Measurements from ENCODE around the gene GOLGA6D.
"Not testable (repeated sequence)": the region's sequence is repeated elsewhere in the genome, so short reads cannot be mapped to it uniquely, and the experiment has no call there.

Gene GOLGA6D

GRCh38 chr15:75258620-75259343, 23.9 kb upstream of the GOLGA6D start:
- DNase-seq; H3K9me3 Mint-ChIP-seq; H3K4me1 Mint-ChIP-seq (ENCODE audit: low read depth); H3K36me3 Mint-ChIP-seq (ENCODE audit: low read depth); H3K27me3 Mint-ChIP-seq; H3K27ac Mint-ChIP-seq; H3K4me3 Mint-ChIP-seq: not testable (repeated sequence)

- H3K4me3 Mint-ChIP-seq; H3K27ac Mint-ChIP-seq; DNase-seq; H3K4me1 Mint-ChIP-seq (ENCODE audit: low read depth); H3K27me3 Mint-ChIP-seq; H3K9me3 Mint-ChIP-seq; H3K36me3 Mint-ChIP-seq (ENCODE audit: low read depth): not testable (repeated sequence)
Observed at GRCh38 chr15:75259873-75260272, 22.8 kb upstream of the GOLGA6D start.

GRCh38 chr15:75273751-75274359, 8.8 kb upstream of the GOLGA6D start:
- H3K4me3 Mint-ChIP-seq; H3K27me3 Mint-ChIP-seq; H3K4me1 Mint-ChIP-seq (ENCODE audit: low read depth); H3K36me3 Mint-ChIP-seq (ENCODE audit: low read depth); H3K27ac Mint-ChIP-seq; H3K9me3 Mint-ChIP-seq; DNase-seq: not testable (repeated sequence)

- not testable (repeated sequence) for H3K27ac Mint-ChIP-seq; H3K27me3 Mint-ChIP-seq; H3K4me1 Mint-ChIP-seq (ENCODE audit: low read depth); H3K9me3 Mint-ChIP-seq; H3K4me3 Mint-ChIP-seq; H3K36me3 Mint-ChIP-seq (ENCODE audit: low read depth)
- peak; percentile 77 for DNase-seq
Observed at GRCh38 chr15:75274509-75275107, 8.0 kb upstream of the GOLGA6D start.

- H3K9me3 Mint-ChIP-seq; H3K4me1 Mint-ChIP-seq (ENCODE audit: low read depth); H3K36me3 Mint-ChIP-seq (ENCODE audit: low read depth); H3K27me3 Mint-ChIP-seq; DNase-seq; H3K27ac Mint-ChIP-seq; H3K4me3 Mint-ChIP-seq: not testable (repeated sequence)
Observed at GRCh38 chr15:75275617-75276016, 7.0 kb upstream of the GOLGA6D start.

- not testable (repeated sequence) for DNase-seq
Observed at GRCh38 chr15:75278497-75278896, 4.1 kb upstream of the GOLGA6D start.

GRCh38 chr15:75284152-75284551, 1.5 kb downstream of the GOLGA6D start:
- H3K27ac Mint-ChIP-seq; DNase-seq; H3K27me3 Mint-ChIP-seq; H3K4me3 Mint-ChIP-seq; H3K36me3 Mint-ChIP-seq (ENCODE audit: low read depth); H3K9me3 Mint-ChIP-seq; H3K4me1 Mint-ChIP-seq (ENCODE audit: low read depth): not testable (repeated sequence)

More at GRCh38 chr15:75278497-75278896, 4.1 kb upstream of the GOLGA6D start:
- not testable (repeated sequence) for H3K4me1 Mint-ChIP-seq (ENCODE audit: low read depth); H3K27ac Mint-ChIP-seq; H3K4me3 Mint-ChIP-seq; H3K27me3 Mint-ChIP-seq; H3K36me3 Mint-ChIP-seq (ENCODE audit: low read depth); H3K9me3 Mint-ChIP-seq

- H3K4me3 Mint-ChIP-seq; H3K36me3 Mint-ChIP-seq (ENCODE audit: low read depth); H3K27ac Mint-ChIP-seq; H3K27me3 Mint-ChIP-seq; H3K9me3 Mint-ChIP-seq; DNase-seq; H3K4me1 Mint-ChIP-seq (ENCODE audit: low read depth): not testable (repeated sequence)
Observed at GRCh38 chr15:75293660-75294059, 11.0 kb downstream of the GOLGA6D start.

GRCh38 chr15:75298541-75299310, 16.1 kb downstream of the GOLGA6D start:
- not testable (repeated sequence) for H3K27me3 Mint-ChIP-seq; DNase-seq; H3K9me3 Mint-ChIP-seq; H3K4me3 Mint-ChIP-seq; H3K27ac Mint-ChIP-seq; H3K4me1 Mint-ChIP-seq (ENCODE audit: low read depth); H3K36me3 Mint-ChIP-seq (ENCODE audit: low read depth)

GRCh38 chr15:75299311-75299688, 16.7 kb downstream of the GOLGA6D start:
- H3K27me3 Mint-ChIP-seq; H3K36me3 Mint-ChIP-seq (ENCODE audit: low read depth); H3K9me3 Mint-ChIP-seq; H3K4me1 Mint-ChIP-seq (ENCODE audit: low read depth); H3K27ac Mint-ChIP-seq; H3K4me3 Mint-ChIP-seq: not testable (repeated sequence)
- peak; percentile 79 for DNase-seq

- not testable (repeated sequence) for H3K4me1 Mint-ChIP-seq (ENCODE audit: low read depth); DNase-seq; H3K36me3 Mint-ChIP-seq (ENCODE audit: low read depth); H3K27ac Mint-ChIP-seq; H3K9me3 Mint-ChIP-seq; H3K4me3 Mint-ChIP-seq
- peaks cover 12% of the 10 kb centered on the region for H3K27me3 Mint-ChIP-seq
Observed at GRCh38 chr15:75300026-75300425, 17.4 kb downstream of the GOLGA6D start.

- no peaks in the 10 kb centered on the region for H3K4me1 Mint-ChIP-seq (ENCODE audit: low read depth)
- H3K27ac Mint-ChIP-seq, result no peak overlapping the region
- H3K27me3 Mint-ChIP-seq, result peaks cover 23% of the 10 kb centered on the region
- H3K36me3 Mint-ChIP-seq (ENCODE audit: low read depth), result no peaks in the 10 kb centered on the region
- no peak overlapping the region for H3K4me3 Mint-ChIP-seq
- no peaks in the 10 kb centered on the region for H3K9me3 Mint-ChIP-seq
- no peak for DNase-seq
Observed at GRCh38 chr15:75302318-75302717, 19.7 kb downstream of the GOLGA6D start.

GRCh38 chr15:75302753-75303152, 20.1 kb downstream of the GOLGA6D start:
- H3K4me3 Mint-ChIP-seq; DNase-seq; H3K4me1 Mint-ChIP-seq (ENCODE audit: low read depth); H3K9me3 Mint-ChIP-seq; H3K27ac Mint-ChIP-seq; H3K36me3 Mint-ChIP-seq (ENCODE audit: low read depth): not testable (repeated sequence)
- peaks cover 26% of the 10 kb centered on the region for H3K27me3 Mint-ChIP-seq

GRCh38 chr15:75306188-75306587, 23.6 kb downstream of the GOLGA6D start:
- no peak overlapping the region for H3K4me3 Mint-ChIP-seq
- no peaks in the 10 kb centered on the region for H3K9me3 Mint-ChIP-seq
- H3K36me3 Mint-ChIP-seq (ENCODE audit: low read depth), result no peaks in the 10 kb centered on the region
- peaks cover 38% of the 10 kb centered on the region for H3K27me3 Mint-ChIP-seq
- no peaks in the 10 kb centered on the region for H3K4me1 Mint-ChIP-seq (ENCODE audit: low read depth)
- no peak for DNase-seq
- no peak overlapping the region for H3K27ac Mint-ChIP-seq

All from activated T-cell treated with anti-CD3 and anti-CD28 coated beads, Interleukin-2, amount 50 U/mL, for 24 hours (primary cell).